ENCODE measurements around the gene NPFF. TPM values are rescaled to one million over a fixed set of nuclear protein-coding genes. Genes with fewer than 3 reads are reported as not detected.

Gene NPFF
- total RNA-seq, 1 donor: not detected

GRCh38 chr12:53514628-53515290 lies 7.5 kb upstream of the NPFF start:
- no peak overlapping the region for H3K4me3 ChIP-seq (ENCODE audit: low read depth, low read length)
- DNase-seq (ENCODE audit: low read depth): no peak
- TF ChIP-seq, protein P1, sequence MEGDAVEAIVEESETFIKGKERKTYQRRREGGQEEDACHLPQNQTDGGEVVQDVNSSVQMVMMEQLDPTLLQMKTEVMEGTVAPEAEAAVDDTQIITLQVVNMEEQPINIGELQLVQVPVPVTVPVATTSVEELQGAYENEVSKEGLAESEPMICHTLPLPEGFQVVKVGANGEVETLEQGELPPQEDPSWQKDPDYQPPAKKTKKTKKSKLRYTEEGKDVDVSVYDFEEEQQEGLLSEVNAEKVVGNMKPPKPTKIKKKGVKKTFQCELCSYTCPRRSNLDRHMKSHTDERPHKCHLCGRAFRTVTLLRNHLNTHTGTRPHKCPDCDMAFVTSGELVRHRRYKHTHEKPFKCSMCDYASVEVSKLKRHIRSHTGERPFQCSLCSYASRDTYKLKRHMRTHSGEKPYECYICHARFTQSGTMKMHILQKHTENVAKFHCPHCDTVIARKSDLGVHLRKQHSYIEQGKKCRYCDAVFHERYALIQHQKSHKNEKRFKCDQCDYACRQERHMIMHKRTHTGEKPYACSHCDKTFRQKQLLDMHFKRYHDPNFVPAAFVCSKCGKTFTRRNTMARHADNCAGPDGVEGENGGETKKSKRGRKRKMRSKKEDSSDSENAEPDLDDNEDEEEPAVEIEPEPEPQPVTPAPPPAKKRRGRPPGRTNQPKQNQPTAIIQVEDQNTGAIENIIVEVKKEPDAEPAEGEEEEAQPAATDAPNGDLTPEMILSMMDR (IDR thresholded peaks at IDR 0.05; ENCODE audit: insufficient read depth, low read length): no peak

DNA sequence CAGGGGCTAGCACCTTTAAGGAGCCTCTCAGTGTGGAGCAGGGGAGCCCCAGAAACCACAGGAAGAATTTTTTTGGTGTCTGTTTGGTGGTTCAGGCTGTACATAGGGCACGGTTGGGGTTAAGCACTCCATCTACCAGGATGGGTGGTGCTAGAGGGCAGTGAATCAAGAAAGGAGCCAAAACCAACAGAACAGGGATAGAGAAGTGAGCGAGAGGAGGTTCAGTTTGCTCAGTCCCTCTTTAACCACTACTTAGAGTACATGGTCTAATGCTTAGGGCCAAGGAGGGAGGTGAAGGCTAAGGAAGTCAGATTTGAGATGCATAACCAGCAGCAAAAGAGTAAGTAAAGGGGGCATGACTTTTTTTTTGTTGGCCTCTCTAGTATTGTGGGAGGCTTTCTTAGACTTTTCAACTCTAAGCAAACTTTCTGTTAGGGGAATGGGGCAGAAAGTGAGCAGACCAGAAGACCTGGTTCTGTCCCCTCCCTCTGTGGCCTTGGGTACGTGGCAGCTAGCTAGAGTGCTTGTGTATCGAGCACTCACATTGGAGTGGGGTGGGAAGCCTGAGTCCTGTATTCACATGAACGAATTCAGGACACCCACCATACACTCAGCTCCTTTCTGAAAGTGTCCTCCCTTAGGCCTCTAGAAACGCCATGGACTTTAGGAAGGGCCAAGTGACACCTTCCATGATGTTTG lies 6.6 kb upstream of the NPFF start:
- H3K4me3 ChIP-seq (ENCODE audit: low read depth, low read length): no peak overlapping the region
- TF ChIP-seq, protein P1 (IDR thresholded peaks at IDR 0.05; ENCODE audit: insufficient read depth, low read length): no peak
- no peak for DNase-seq (ENCODE audit: low read depth)

DNA sequence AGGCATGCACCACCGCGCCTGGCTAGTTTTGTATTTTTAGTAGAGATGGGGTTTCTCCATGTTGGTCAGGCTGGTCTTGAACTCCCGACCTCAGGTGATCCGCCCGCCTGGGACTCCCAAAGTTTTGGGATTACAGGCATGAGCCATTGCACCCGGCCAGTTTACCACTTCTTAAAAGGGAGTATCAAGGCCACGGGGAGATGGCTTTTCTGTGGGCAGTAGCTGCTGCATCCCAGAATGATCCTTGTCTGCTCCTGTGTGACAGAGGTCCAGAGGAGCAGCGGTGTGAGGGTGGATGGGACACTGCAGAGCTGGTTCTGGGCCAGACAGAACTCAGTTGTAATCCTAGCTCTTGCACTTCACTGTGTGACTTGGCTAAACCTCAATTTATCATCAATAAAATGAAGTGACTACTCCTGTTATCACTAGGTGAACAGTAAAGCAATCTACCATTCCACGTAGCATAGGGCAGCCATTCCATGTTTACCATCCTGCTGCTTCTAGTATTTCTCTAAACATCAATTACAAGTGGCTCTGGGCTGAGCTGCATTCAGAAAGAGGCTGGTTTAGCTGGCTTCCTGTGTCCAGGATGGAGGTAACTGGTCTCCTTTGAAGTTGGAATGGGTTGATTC lies 3.0 kb upstream of the NPFF start:
- no peak overlapping the region for H3K4me3 ChIP-seq (ENCODE audit: low read depth, low read length)
- TF ChIP-seq, protein P1 (IDR thresholded peaks at IDR 0.05; ENCODE audit: insufficient read depth, low read length): no peak
- no peak for DNase-seq (ENCODE audit: low read depth)

DNA sequence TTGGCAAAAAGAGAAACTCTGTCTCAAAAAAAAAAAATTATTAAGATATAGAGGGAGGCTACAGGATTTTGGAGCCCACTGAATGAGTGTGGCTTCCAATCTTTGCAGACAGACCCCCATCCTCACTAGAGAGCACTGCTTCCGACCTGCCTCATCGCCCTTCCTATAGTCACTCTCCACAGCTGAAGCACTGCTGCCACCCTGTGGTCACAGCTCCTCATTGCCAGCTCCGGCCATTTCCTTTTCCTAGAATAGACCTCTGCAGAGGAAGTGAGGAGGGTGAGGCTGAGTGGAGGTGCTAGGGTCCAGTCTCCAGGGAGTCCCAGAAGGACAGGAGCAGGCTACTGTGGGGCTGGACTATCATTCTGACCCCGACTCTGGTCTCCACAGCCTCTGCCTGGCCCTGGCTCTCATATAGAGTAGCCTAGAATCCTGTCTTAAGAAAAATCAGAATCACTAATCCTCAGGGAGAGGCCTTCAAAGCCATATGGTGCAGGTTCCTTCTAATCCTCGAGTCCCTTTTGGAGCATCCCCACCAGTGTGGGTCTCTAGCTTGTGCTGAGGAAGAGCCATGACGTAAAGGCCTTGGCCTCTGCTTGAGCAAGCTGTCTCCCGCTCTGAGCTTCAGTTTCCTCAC lies 1.4 kb upstream of the NPFF start:
- H3K4me3 ChIP-seq (ENCODE audit: low read depth, low read length): no peak overlapping the region
- peak; percentile 74 for DNase-seq (ENCODE audit: low read depth)
- TF ChIP-seq, protein P1 (IDR thresholded peaks at IDR 0.05; ENCODE audit: insufficient read depth, low read length): peak; percentile 92

DNA sequence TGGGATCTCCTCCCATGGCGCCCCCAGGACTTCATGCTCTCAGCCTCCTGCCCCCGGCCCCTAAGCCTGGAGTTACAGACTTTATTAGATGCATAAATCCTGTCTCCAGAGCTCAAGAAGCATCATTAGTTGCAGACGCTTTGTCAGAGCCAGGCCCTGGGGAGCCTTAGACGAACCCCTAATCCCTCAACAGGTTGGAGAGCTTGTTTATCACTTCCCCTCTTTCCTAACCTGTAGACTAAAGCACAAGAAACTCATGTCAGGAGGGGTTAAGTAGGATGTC lies 260 bp upstream of the NPFF start:
- H3K4me3 ChIP-seq (ENCODE audit: low read depth, low read length): no peak overlapping the region
- DNase-seq (ENCODE audit: low read depth): no peak
- TF ChIP-seq, protein P1 (IDR thresholded peaks at IDR 0.05; ENCODE audit: insufficient read depth, low read length): no peak

GRCh38 chr12:53506450-53506785 lies 866 bp downstream of the NPFF start:
- TF ChIP-seq, protein P1 (IDR thresholded peaks at IDR 0.05; ENCODE audit: insufficient read depth, low read length): no peak
- no peak overlapping the region for H3K4me3 ChIP-seq (ENCODE audit: low read depth, low read length)
- no peak for DNase-seq (ENCODE audit: low read depth)
